ENCODE measurements around the gene TMCC1.

DNA sequence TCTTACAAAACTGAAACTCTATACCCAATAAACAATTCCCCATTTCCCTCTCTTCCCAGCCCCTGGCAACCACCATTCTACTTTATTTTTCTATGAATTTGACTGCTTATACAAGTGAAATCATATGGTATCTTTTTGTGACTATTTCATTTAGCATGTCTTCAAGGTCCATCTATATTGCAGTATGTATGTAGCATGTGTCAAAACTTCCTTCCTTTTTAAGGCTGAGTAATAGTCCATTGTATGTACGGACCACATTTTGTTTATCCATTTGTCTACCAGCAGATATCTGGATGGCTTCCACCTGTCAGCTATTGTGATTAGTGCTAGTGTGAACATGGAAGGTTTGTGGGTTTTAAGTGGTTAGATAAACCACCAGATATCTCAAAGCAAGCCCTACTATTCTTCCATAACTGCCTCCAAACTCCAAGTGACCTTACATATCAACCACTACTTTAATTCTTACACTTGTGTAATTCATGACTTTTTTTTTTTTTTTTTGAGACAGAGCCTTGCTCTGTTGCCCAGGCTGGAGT is 134.7 kb downstream of the TMCC1 start:
- TF ChIP-seq, protein P1, sequence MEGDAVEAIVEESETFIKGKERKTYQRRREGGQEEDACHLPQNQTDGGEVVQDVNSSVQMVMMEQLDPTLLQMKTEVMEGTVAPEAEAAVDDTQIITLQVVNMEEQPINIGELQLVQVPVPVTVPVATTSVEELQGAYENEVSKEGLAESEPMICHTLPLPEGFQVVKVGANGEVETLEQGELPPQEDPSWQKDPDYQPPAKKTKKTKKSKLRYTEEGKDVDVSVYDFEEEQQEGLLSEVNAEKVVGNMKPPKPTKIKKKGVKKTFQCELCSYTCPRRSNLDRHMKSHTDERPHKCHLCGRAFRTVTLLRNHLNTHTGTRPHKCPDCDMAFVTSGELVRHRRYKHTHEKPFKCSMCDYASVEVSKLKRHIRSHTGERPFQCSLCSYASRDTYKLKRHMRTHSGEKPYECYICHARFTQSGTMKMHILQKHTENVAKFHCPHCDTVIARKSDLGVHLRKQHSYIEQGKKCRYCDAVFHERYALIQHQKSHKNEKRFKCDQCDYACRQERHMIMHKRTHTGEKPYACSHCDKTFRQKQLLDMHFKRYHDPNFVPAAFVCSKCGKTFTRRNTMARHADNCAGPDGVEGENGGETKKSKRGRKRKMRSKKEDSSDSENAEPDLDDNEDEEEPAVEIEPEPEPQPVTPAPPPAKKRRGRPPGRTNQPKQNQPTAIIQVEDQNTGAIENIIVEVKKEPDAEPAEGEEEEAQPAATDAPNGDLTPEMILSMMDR (IDR thresholded peaks at IDR 0.05; ENCODE audit: insufficient read depth, low read length): no peak
- TF ChIP-seq, protein P2, sequence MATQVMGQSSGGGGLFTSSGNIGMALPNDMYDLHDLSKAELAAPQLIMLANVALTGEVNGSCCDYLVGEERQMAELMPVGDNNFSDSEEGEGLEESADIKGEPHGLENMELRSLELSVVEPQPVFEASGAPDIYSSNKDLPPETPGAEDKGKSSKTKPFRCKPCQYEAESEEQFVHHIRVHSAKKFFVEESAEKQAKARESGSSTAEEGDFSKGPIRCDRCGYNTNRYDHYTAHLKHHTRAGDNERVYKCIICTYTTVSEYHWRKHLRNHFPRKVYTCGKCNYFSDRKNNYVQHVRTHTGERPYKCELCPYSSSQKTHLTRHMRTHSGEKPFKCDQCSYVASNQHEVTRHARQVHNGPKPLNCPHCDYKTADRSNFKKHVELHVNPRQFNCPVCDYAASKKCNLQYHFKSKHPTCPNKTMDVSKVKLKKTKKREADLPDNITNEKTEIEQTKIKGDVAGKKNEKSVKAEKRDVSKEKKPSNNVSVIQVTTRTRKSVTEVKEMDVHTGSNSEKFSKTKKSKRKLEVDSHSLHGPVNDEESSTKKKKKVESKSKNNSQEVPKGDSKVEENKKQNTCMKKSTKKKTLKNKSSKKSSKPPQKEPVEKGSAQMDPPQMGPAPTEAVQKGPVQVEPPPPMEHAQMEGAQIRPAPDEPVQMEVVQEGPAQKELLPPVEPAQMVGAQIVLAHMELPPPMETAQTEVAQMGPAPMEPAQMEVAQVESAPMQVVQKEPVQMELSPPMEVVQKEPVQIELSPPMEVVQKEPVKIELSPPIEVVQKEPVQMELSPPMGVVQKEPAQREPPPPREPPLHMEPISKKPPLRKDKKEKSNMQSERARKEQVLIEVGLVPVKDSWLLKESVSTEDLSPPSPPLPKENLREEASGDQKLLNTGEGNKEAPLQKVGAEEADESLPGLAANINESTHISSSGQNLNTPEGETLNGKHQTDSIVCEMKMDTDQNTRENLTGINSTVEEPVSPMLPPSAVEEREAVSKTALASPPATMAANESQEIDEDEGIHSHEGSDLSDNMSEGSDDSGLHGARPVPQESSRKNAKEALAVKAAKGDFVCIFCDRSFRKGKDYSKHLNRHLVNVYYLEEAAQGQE (IDR thresholded peaks at IDR 0.05; ENCODE audit: insufficient replicate concordance, low read depth): no peak
- TF ChIP-seq POLR2AphosphoS5 (IDR thresholded peaks at IDR 0.05; ENCODE audit: low read depth) (no peak), GABPA (IDR thresholded peaks at IDR 0.05; ENCODE audit: low read depth) (no peak)
